Cortex of kidney (tissue), 1 donor: ENCODE measurements around the gene MCMBP.
"Not testable (repeated sequence)": the region's sequence is repeated elsewhere in the genome, so short reads cannot be mapped to it uniquely, and the experiment has no call there.

Experiments
- DNase-seq: peaks from one replicate; lab custom pipeline; 2025; lab: John Stamatoyannopoulos, UW

The MCMBP gene

GRCh38 chr10:119830851-119831250 is 41.8 kb downstream of the MCMBP start:
- DNase-seq: no peak

GRCh38 chr10:119829429-119829828 is 43.2 kb downstream of the MCMBP start:
- no peak for DNase-seq

DNA sequence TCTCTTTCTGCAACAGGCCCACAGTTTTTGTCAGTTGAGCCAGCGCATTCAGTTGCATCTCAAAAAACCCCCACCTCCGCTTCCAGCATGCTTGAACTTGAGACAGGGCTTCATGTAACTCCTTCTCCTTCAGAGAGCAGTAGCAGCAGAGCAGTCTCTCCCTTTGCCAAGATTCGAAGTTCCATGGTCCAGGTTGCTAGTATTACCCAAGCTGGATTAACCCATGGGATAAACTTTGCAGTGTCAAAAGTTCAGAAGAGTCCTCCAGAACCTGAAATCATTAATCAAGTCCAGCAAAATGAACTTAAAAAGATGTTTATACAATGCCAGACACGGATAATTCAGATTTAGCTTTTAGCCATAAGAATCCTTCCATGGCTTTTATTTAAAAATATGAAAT is 45.2 kb downstream of the MCMBP start:
- DNase-seq: no peak

GRCh38 chr10:119826771-119827170 is 45.9 kb downstream of the MCMBP start:
- no peak for DNase-seq

DNA sequence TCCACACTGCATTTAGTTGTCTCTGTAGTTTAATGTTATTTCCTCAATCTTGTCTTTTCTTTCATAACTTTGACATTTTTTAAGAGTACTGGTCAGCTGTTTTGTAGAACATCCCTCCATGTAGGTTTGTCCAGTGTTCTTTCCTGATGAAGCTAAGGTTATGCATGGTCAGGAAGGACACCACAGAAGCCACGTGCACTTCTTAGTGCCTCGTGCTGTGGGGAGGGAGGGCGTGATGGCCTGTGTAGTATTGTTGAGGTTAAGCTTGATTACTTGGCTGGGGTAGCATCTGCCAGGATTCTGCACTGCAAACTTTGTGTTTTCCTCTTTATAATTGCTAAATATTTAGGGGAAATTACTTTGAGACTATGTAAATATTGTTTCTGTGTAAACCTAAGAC is 48.3 kb downstream of the MCMBP start:
- DNase-seq: no peak

GRCh38 chr10:119821182-119821581 is 51.5 kb downstream of the MCMBP start:
- no peak for DNase-seq

- DNase-seq: no peak
Observed at GRCh38 chr10:119818889-119819270, 53.8 kb downstream of the MCMBP start.

GRCh38 chr10:119817991-119818888 is 54.4 kb downstream of the MCMBP start:
- DNase-seq: no peak

DNA sequence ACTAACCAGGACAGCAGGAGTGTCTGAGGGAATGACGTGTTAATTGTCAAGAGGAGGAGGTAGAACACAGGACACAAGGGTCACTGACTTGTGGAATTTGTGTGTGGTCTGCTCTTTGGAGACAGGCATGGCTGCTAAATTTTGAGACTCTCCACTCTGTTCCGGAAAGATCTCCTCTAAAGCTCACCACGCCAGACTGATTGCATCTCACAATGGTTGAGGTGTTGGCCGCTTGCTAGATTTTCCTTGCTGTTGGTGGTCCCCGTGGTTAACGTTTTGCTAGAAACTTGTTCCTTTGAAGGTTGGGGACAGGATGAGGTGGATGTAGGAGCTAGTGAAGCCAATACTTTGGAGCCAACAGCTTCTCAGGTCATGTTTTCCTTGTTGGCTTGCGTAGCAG is 57.0 kb downstream of the MCMBP start:
- DNase-seq: no peak

DNA sequence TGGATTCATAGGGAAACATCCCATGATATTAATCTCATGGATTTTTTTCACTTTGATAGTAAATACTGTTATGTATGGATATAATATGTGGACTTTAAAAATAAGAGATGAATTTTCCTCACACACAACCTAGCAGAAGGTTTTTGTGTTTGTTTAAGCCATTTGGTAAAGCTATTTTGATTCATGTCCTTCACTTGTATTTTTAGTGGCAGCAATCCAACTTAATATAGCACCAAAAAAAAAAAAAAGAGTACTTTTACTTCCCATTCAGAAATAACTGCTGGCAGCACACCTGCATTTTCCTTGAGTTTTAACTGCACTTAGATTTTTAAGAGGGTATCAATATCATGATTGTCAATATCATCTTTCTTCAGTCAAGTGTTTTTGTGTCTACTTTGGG is 60.0 kb downstream of the MCMBP start:
- no peak for DNase-seq

GRCh38 chr10:119811122-119811521 is 61.5 kb downstream of the MCMBP start:
- no peak for DNase-seq

DNA sequence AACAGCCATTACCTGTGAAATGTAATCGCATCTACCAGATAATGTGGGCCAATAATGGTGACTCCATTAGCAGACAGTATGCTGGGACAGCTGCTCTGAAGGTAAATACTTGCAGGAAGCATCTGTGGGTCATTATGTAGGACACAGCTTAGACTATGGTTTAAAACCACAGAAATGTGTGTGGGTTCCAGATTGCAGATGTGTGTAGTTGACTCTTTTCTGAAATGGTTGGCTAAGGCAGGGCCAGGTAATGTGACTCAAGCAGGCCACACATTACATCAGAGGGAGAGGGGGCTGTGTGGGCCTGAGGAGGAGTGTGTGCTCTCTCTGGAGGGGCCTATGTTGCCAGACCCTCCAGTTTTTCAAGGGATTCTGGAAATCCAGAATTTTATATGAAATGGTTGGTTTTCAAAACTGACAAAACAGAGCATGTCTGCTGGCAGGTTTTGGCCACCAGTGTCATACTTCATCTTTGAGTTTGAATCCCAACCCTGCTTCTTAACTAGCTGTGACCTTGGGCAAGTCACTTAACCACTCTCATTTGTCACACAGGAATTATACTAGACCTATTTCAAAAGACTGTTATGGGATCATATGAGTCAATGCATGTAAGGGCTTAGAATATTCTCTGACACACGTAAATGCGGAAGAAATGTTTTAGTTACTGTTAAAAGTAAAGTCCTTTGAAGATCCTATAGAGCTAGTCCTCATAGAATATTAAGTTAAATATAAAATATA is 64.5 kb downstream of the MCMBP start:
- no peak for DNase-seq

GRCh38 chr10:119806334-119807130 is 66.1 kb downstream of the MCMBP start:
- DNase-seq: no peak

- DNase-seq: no peak
Observed at GRCh38 chr10:119805702-119806230, 66.9 kb downstream of the MCMBP start.

DNA sequence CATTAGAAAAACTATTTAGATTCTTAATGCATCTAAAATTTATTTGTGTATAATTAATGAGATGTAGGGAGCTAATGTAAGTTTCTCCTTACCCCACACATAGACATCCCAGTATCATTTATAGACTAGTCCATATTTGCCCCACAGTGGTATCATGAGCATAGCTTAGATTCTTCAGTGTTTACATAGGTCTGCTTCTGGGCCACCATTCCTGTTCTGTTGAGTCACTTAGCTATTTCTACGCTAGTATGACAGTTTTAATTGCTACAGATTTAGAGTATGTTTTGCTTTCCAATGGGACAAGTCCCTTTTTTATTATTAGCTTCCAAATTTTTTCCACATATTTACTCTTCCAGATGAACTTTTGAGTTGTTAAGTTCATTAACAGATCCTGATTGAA is 69.4 kb downstream of the MCMBP start:
- no peak for DNase-seq

- no peak for DNase-seq
Observed at GRCh38 chr10:119801998-119802538, 70.6 kb downstream of the MCMBP start.

GRCh38 chr10:119801176-119801575 is 71.5 kb downstream of the MCMBP start:
- DNase-seq: no peak

- DNase-seq: no peak
Observed at GRCh38 chr10:119796039-119796438, 76.6 kb downstream of the MCMBP start.

- not testable (repeated sequence) for DNase-seq
Observed at GRCh38 chr10:119795101-119795500, 77.5 kb downstream of the MCMBP start.

GRCh38 chr10:119786117-119786769 is 86.4 kb downstream of the MCMBP start:
- no peak for DNase-seq

- no peak for DNase-seq
Observed at GRCh38 chr10:119784340-119785067, 88.1 kb downstream of the MCMBP start.
